Measurements from ENCODE around the gene NLRP3. TPM values are rescaled to one million over a fixed set of nuclear protein-coding genes. Genes with fewer than 3 reads are reported as not detected.
"Not testable (repeated sequence)": the region's sequence is repeated elsewhere in the genome, so short reads cannot be mapped to it uniquely, and the experiment has no call there.

Gene NLRP3
- total RNA-seq, 1 donor from 2014 or later: under 0.01 TPM

DNA sequence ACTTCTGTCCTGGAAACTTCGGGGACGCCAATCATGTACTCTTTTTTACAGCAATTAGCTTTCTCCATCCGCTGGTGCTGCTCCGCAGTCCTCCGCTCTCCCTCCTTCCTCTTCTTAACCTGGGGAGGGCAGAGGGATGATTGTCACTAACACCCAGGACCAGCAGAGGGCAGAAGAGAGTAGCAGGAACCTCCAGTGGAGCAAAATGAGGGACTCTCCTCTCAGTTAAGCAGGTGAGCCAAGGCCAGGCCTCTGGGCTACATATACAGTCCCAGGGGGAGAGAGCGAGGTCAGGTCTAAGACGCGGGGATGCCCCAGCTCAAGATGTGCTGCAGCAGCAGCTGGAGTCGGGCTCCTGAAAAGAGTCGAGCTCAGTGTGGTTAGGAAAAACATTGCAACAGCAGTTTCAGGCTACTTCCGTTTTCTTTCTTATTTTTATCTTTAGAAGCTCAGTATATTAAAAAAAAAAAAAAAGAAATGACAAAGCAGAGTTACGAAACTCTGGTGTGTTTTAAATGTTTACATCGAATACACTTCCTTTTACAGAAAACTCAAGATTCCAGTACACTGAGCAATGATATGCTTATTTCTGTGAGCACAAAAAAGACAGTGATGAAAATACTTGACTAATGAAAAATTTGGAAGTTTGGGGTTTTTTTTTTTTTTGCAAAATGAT lies 25.7 kb upstream of the NLRP3 start:
- DNase-seq (ENCODE audit: low read depth) (peak; percentile 73), FAIRE-seq (no peak)
- TF ChIP-seq, protein P1, sequence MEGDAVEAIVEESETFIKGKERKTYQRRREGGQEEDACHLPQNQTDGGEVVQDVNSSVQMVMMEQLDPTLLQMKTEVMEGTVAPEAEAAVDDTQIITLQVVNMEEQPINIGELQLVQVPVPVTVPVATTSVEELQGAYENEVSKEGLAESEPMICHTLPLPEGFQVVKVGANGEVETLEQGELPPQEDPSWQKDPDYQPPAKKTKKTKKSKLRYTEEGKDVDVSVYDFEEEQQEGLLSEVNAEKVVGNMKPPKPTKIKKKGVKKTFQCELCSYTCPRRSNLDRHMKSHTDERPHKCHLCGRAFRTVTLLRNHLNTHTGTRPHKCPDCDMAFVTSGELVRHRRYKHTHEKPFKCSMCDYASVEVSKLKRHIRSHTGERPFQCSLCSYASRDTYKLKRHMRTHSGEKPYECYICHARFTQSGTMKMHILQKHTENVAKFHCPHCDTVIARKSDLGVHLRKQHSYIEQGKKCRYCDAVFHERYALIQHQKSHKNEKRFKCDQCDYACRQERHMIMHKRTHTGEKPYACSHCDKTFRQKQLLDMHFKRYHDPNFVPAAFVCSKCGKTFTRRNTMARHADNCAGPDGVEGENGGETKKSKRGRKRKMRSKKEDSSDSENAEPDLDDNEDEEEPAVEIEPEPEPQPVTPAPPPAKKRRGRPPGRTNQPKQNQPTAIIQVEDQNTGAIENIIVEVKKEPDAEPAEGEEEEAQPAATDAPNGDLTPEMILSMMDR (IDR thresholded peaks at IDR 0.05; ENCODE audit: insufficient read depth, low read length, severe bottlenecking): peak; percentile 90
- Histone ChIP-seq H3K4me3 (ENCODE audit: low read depth, low read length) (no peak overlapping the region), H3K27me3 (ENCODE audit: control insufficient read depth, insufficient read depth, low read length) (no peaks in the 10 kb centered on the region), H3K36me3 (ENCODE audit: control insufficient read depth, insufficient read depth, low read length) (no peaks in the 10 kb centered on the region)

GRCh38 chr1:247390996-247391395 lies 25.0 kb upstream of the NLRP3 start:
- Histone ChIP-seq H3K4me3 (ENCODE audit: low read depth, low read length) (no peak overlapping the region), H3K36me3 (ENCODE audit: control insufficient read depth, insufficient read depth, low read length) (no peaks in the 10 kb centered on the region), H3K27me3 (ENCODE audit: control insufficient read depth, insufficient read depth, low read length) (no peaks in the 10 kb centered on the region)
- DNase-seq (ENCODE audit: low read depth) (no peak), FAIRE-seq (no peak)
- TF ChIP-seq, protein P1 (IDR thresholded peaks at IDR 0.05; ENCODE audit: insufficient read depth, low read length, severe bottlenecking): no peak

- H3K4me3 ChIP-seq (ENCODE audit: low read depth, low read length): no peak overlapping the region
- FAIRE-seq (no peak), DNase-seq (ENCODE audit: low read depth) (no peak)
- TF ChIP-seq, protein P1 (IDR thresholded peaks at IDR 0.05; ENCODE audit: insufficient read depth, low read length, severe bottlenecking): no peak
- no peaks in the 10 kb centered on the region for H3K27me3 ChIP-seq (ENCODE audit: control insufficient read depth, insufficient read depth, low read length)
- H3K36me3 ChIP-seq (ENCODE audit: control insufficient read depth, insufficient read depth, low read length): no peaks in the 10 kb centered on the region
These were observed 23.9 kb upstream of the NLRP3 start for GRCh38 chr1:247392088-247392487.

- not testable (repeated sequence) for FAIRE-seq; DNase-seq (ENCODE audit: low read depth); H3K4me3 ChIP-seq (ENCODE audit: low read depth, low read length); H3K36me3 ChIP-seq (ENCODE audit: control insufficient read depth, insufficient read depth, low read length); H3K27me3 ChIP-seq (ENCODE audit: control insufficient read depth, insufficient read depth, low read length)
These were observed 20.9 kb upstream of the NLRP3 start for GRCh38 chr1:247395075-247395474.

GRCh38 chr1:247400685-247401084 lies 15.3 kb upstream of the NLRP3 start:
- TF ChIP-seq, protein P1 (IDR thresholded peaks at IDR 0.05; ENCODE audit: insufficient read depth, low read length, severe bottlenecking): no peak
- FAIRE-seq (no peak), DNase-seq (ENCODE audit: low read depth) (no peak)
- Histone ChIP-seq H3K36me3 (ENCODE audit: control insufficient read depth, insufficient read depth, low read length) (no peaks in the 10 kb centered on the region), H3K4me3 (ENCODE audit: low read depth, low read length) (no peak overlapping the region), H3K27me3 (ENCODE audit: control insufficient read depth, insufficient read depth, low read length) (no peaks in the 10 kb centered on the region)

DNA sequence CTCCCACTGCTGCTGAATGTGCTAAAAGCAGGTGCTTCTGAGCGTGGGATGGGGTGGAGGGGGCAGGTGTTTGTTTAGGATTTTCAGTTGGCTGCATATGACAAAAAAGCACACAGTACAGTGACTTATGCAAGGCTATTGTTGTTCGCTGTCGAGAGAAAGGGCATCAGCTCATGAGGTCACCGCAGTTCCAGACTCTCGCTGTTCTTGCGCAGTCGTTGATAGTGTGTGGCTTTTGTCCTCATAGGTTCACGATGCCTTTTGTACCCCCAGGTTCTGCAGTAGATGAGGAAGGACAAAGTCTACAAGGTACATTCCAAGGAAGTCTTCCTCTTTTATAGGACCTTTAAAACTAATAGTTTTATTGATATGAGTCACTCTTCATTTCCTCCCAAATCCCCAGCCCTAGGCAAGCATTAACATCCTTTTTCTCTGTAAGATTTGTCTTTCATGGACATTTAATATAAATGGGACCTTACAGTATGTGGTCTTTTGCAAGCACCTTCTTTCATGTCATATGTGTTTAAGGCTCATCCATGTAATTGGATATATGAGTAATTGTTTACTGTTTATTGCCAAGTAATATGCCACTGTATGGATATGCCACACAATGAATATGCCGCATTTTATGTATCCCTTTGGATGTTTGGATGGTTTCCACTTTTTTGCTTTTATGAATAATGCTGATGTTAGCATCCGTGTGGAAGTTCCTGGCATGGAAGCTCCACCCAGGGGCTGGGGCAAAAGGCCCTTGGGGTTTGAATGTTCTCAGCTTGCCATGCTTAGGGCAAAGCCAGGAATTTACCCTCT lies 14.5 kb upstream of the NLRP3 start:
- TF ChIP-seq, protein P1 (IDR thresholded peaks at IDR 0.05; ENCODE audit: insufficient read depth, low read length, severe bottlenecking): no peak
- no peak for FAIRE-seq
- H3K27me3 ChIP-seq (ENCODE audit: control insufficient read depth, insufficient read depth, low read length): no peaks in the 10 kb centered on the region
- DNase-seq (ENCODE audit: low read depth): no peak
- no peak overlapping the region for H3K4me3 ChIP-seq (ENCODE audit: low read depth, low read length)
- H3K36me3 ChIP-seq (ENCODE audit: control insufficient read depth, insufficient read depth, low read length): no peaks in the 10 kb centered on the region

Measured in bronchial epithelial cell (primary cell).